ENCODE data around the gene IFRD1. TPM values are rescaled to one million over a fixed set of nuclear protein-coding genes. Genes with fewer than 3 reads are reported as not detected.

Gene IFRD1, protein sequence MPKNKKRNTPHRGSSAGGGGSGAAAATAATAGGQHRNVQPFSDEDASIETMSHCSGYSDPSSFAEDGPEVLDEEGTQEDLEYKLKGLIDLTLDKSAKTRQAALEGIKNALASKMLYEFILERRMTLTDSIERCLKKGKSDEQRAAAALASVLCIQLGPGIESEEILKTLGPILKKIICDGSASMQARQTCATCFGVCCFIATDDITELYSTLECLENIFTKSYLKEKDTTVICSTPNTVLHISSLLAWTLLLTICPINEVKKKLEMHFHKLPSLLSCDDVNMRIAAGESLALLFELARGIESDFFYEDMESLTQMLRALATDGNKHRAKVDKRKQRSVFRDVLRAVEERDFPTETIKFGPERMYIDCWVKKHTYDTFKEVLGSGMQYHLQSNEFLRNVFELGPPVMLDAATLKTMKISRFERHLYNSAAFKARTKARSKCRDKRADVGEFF
- 10 to 100 TPM; 54.3 to 57.6 TPM for total RNA-seq
- polyA plus RNA-seq (2013, experiment 1 of 2): 56.9 TPM
- 47.7 TPM for polyA plus RNA-seq (2013, experiment 2 of 2)
- long read RNA-seq, experiment 1, transcript IFRD1-202 (12 exons, 2,290 nt): major isoform, 6 of 15 reads
- long read RNA-seq, experiment 1, partial matches to known transcripts: 1 of 15 reads
- long read RNA-seq, experiment 1, other reads (novel, unspliced or antisense): 5 of 15 reads
- long read RNA-seq, experiment 2, transcript IFRD1-201 (13 exons, 1,834 nt): minor isoform, 5 of 57 reads
- long read RNA-seq, experiment 2, transcript IFRD1-202 (12 exons, 2,290 nt): major isoform, 33 of 57 reads
- long read RNA-seq, experiment 2, partial matches to known transcripts: 4 of 57 reads
- long read RNA-seq, experiment 2, other reads (novel, unspliced or antisense): 13 of 57 reads
- long read RNA-seq, experiment 3, transcript IFRD1-202 (12 exons, 2,290 nt): major isoform, 255 of 378 reads
- long read RNA-seq, experiment 3, transcript IFRD1-201 (13 exons, 1,834 nt): minor isoform, 36 of 378 reads
- long read RNA-seq, experiment 3, transcript IFRD1-205 (4 exons, 1,938 nt): minor isoform, 7 of 378 reads
- long read RNA-seq, experiment 3, partial matches to known transcripts: 26 of 378 reads
- long read RNA-seq, experiment 3, other reads (novel, unspliced or antisense): 51 of 378 reads
- long read RNA-seq, experiment 4, transcript IFRD1-202 (12 exons, 2,290 nt): major isoform, 17 of 27 reads
- long read RNA-seq, experiment 4, partial matches to known transcripts: 2 of 27 reads
- long read RNA-seq, experiment 4, other reads (novel, unspliced or antisense): 5 of 27 reads

DNA sequence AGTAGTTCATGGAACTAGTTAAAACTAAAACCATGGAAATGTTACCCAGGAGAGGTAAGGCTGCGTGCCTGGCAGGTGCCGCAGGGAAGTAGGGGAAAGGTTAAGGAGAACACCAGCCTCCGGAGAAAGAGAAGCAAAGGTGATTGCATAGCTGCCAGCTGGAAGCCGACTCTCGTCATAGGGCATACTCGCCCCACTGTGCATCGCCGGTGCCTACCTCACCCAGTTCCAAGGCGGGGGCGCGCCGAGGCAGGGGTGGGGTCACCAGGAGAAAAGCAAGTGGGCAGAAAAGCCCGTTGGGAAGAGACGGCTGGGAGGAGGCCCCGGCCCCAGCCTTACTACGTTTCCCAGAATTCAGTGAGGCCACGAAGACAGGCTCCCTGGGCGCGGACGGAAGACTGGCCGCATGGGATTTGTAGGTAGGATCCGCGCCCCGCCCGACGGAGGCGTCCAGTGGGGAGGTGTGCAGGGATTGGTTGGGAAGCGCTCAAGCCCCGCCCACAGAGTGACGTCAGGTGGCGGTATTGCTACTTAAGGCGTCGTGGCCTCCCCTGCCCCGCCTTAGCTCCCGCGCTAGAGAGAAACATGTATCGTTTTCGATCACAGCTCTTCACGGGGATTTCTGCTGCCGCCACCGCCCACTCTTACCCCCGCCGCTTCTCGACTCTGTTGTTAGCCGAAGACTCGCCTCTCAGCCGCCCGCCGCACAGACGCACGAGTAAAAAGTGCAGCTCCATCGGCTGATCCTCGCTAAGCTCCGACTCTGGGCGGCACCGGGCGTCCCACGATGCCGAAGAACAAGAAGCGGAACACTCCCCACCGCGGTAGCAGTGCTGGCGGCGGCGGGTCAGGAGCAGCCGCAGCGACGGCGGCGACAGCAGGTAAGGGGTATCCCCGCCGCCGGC, at the start of gene IFRD1:
Gene IFRD1, plus strand, starts transcription at position 559 of the 905 bp plus-strand sequence. Its CDS starts 229 bp downstream, at position 788.
- Histone ChIP-seq H3K36me3 (ENCODE audit: control insufficient read depth, insufficient read depth, low read length) (no peaks in the 10 kb centered on the region), H3K9me3 (ENCODE audit: control insufficient read depth, low read length) (no peaks in the 10 kb centered on the region), H3K27ac (ENCODE audit: low read depth, low read length) (peak within 1 kb of the TSS; percentile 93), H3K27me3 (ENCODE audit: control insufficient read depth, insufficient read depth, low read length, poor library complexity, severe bottlenecking) (no peaks in the 10 kb centered on the region), H3K9ac (ENCODE audit: extremely low read depth, low read length, poor library complexity, severe bottlenecking) (peak within 1 kb of the TSS; percentile 94), H3K4me1 (ENCODE audit: control insufficient read depth, insufficient read depth, low read length) (peaks cover 6% of the 10 kb centered on the region), H3K4me3 (ENCODE audit: low read length) (peak within 1 kb of the TSS; percentile 92)
- Mint-ChIP-seq H3K36me3 (ENCODE audit: low read depth) (peaks cover 8% of the 10 kb centered on the region), H3K27me3 (ENCODE audit: insufficient read depth) (no peaks in the 10 kb centered on the region), H3K4me3 (peak within 1 kb of the TSS; percentile 99), H3K9me3 (no peaks in the 10 kb centered on the region), H3K27ac (peak within 1 kb of the TSS; percentile 100), H3K4me1 (peaks cover 22% of the 10 kb centered on the region)
- WGBS, 2 experiments (ENCODE audit: insufficient coverage in 1 of 2, insufficient read length in 1 of 2): 1 to 2% methylated on average over 12 to 73 of the region's 73 CpGs
- TF ChIP-seq, protein P1, sequence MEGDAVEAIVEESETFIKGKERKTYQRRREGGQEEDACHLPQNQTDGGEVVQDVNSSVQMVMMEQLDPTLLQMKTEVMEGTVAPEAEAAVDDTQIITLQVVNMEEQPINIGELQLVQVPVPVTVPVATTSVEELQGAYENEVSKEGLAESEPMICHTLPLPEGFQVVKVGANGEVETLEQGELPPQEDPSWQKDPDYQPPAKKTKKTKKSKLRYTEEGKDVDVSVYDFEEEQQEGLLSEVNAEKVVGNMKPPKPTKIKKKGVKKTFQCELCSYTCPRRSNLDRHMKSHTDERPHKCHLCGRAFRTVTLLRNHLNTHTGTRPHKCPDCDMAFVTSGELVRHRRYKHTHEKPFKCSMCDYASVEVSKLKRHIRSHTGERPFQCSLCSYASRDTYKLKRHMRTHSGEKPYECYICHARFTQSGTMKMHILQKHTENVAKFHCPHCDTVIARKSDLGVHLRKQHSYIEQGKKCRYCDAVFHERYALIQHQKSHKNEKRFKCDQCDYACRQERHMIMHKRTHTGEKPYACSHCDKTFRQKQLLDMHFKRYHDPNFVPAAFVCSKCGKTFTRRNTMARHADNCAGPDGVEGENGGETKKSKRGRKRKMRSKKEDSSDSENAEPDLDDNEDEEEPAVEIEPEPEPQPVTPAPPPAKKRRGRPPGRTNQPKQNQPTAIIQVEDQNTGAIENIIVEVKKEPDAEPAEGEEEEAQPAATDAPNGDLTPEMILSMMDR (conservative IDR thresholded peaks at IDR 0.05): no peak
- peak; percentile 99 for DNase-seq

DNA sequence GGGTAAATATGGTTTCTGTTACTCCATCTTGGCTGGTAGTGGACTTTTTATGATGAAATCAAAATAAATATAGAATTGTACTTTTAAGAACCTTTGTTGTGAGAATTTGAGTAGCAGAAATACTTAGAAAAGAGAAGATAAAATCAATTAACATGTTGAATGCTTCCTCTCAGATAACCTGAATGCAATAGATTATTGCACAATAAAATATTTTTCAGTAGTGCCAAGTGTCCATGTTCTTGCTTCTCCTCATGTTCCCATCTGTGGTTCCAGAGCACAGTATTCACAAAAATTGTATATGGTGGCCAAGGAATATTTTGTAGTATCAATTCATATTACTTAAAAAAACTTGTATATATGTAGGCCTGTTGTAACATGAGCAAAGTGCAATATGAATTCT, 45.9 kb upstream of the IFRD1 start:
- no peak overlapping the region for H3K9ac ChIP-seq (ENCODE audit: extremely low read depth, low read length, poor library complexity, severe bottlenecking)
- Mint-ChIP-seq H3K36me3 (ENCODE audit: low read depth) (no peaks in the 10 kb centered on the region), H3K27ac (no peak overlapping the region)

More for the DNA sequence above, 45.9 kb upstream of the IFRD1 start:
- no peak for DNase-seq
- no peak overlapping the region for H3K4me3 Mint-ChIP-seq
- H3K27me3 Mint-ChIP-seq (ENCODE audit: insufficient read depth): peaks cover 2% of the 10 kb centered on the region
- TF ChIP-seq, protein P1 (conservative IDR thresholded peaks at IDR 0.05): no peak
- no peaks in the 10 kb centered on the region for H3K9me3 Mint-ChIP-seq
- peaks cover 15% of the 10 kb centered on the region for H3K4me1 Mint-ChIP-seq
- no peak overlapping the region for H3K4me3 ChIP-seq (ENCODE audit: low read length)
- H3K9me3 ChIP-seq (ENCODE audit: control insufficient read depth, low read length): no peaks in the 10 kb centered on the region
- H3K27me3 ChIP-seq (ENCODE audit: control insufficient read depth, insufficient read depth, low read length, poor library complexity, severe bottlenecking): no peaks in the 10 kb centered on the region
- H3K4me1 ChIP-seq (ENCODE audit: control insufficient read depth, insufficient read depth, low read length): no peaks in the 10 kb centered on the region
- H3K27ac ChIP-seq (ENCODE audit: low read depth, low read length): no peak overlapping the region
- no peaks in the 10 kb centered on the region for H3K36me3 ChIP-seq (ENCODE audit: control insufficient read depth, insufficient read depth, low read length)

Data from endodermal cell (in vitro differentiated cells).